Myocyte (in vitro differentiated cells): ENCODE results near the gene PSMB7. TPM values are rescaled to one million over a fixed set of nuclear protein-coding genes. Genes with fewer than 3 reads are reported as not detected.
A peak's percentile ranks its signal among the peaks of the same experiment; 100 is the strongest.

ENCODE experiments used
- DNase-seq: peaks from one replicate; pipeline ENCODE4 v3.0.0-alpha.2; 2012; ENCODE audit warnings: low read depth
- polyA plus RNA-seq: library from polyadenylated mRNA; unstranded; fragments of >200 nt; gene quantifications from one replicate; pipeline ENCODE4 v1.2.1, GENCODE V29; 2012; ENCODE audit warnings: missing spikeins
- total RNA-seq: library from RNA; depleted of rRNA; stranded (reverse); fragments of >200 nt; gene quantifications from 2 replicates; pipeline ENCODE4 v1.2.3, GENCODE V29; 2014

The PSMB7 gene
- 263 and 275 TPM in 2 replicates for total RNA-seq
- 250 TPM for polyA plus RNA-seq

GRCh38 chr9:124415102-124415851, at the start of gene PSMB7:
TSS of gene PSMB7 (minus strand) at chr9:124415442. CDS start at chr9:124415425, 17 bp downstream.
- peak; percentile 96 for DNase-seq

DNA sequence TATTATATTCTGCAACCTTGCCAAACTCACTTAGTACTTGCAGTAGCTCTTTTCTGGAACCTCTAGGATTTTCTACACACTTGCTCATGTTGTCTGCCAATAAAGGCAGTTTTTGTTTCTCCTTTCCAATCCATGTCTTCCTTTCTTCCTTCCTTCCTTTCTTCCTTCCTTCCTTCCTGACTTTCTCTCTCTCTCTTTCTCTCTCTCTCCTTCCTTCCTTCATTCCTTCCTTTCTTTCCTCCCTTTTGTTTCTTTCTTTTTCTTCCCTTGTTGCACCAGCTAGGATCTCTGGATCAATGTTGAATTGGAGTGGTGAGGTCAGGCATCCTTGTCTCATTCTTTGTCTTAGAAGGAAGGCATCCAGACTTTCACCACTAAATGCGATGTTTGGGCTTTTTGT, 47.5 kb upstream of the PSMB7 start:
- DNase-seq: no peak

DNA sequence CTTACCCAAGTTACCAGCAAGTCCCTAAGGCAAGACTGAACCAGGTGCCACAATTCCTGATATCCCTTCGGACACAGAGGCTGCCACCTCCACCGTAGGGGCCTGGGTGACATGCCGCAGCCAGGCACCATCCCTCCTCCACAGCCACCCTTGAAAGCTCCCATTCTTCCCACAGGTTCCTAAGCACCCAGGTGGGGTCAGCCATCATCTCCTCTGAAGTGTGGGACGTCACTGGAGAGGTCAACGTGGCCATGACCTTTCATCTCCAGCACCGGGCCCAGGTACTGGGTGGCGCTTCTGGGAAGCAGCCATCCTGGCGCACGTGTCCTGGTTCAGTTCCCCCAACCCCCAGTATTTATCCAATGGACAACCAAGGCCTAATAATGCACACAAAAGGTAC, 43.2 kb upstream of the PSMB7 start:
- no peak for DNase-seq

DNA sequence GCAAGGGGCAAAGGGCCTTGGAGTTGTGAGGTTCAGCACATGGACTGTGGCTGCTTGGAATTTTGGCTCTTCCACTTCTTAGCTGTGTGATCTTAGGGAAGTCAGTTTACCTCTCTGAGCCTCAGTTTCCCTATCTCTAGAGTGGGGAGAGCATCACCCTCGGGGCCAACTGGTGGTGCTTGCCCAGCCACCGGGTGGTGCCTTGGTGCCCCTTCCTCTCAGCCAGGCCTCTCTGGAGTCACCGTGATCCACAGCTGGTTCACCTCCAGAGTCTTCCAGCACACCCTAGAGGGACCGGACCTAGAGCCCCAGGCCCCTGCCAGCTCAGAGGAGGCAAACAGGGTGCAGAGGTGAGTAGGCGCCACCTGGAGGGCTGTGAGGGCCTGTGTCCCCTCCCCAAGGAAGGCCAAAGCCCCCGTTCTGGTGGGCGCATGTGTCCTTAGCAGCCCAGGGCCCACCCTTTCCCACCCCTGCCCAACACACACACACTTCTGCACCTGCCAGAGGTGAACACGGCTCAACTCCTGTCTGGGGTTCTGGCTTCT, 42.7 kb upstream of the PSMB7 start:
- DNase-seq: no peak

- DNase-seq: no peak
Observed at GRCh38 chr9:124457079-124457886, 42.0 kb upstream of the PSMB7 start.

DNA sequence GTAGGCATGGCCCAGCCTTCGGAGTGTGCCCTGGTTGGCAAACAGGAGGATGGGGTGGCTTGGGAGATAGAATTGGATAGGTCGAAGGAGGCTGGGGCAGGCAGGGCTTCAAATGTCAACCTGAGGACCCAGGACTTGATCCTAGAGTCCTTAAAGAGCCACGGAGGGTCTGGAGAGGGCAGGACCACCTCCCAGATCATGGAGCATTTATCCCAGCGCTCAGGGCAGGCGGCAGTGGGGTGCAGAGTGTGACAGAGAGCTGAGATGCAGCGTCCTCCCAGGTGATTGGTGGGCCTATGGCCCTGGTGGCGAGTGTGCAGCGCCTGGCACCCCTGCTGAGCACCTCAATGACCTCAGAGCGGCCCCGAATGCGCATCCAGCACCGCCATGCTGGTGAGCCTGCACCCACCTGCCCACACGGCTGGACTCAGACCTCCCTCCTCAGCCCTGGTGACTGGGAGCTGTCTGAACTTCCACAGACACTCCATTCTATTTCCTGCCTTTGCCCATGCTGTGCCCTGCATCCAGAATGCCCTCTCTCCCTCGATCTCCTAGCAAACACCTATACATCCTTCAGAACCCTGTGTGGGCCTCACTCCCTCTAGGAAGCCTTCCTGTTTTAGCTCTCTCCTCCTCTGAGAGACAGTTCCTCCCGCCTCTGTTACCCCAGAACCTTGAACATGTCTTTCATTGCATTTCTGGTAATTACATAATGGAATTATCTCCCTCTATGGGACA, 41.3 kb upstream of the PSMB7 start:
- DNase-seq: no peak

DNA sequence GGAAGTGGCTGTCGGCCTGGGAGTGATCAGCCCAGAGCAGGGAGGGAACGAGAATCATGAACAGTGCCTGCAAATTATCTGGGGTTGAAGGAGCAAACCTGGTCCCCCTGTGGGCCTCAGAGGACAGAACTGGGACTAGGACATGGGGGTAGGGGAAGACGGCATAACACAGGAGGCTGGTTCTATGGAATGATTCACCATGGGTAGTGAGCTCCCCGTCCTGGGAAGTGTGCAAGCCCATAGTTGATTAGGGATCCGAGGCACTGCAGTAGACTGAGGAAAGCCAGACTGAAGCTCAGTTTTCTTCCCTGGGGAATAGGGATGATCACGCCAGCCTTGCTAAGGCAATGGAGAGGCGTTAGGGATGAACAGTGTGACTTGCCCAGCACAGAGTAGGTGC, 40.6 kb upstream of the PSMB7 start:
- DNase-seq: no peak

GRCh38 chr9:124454791-124455443, 39.7 kb upstream of the PSMB7 start:
- peak; percentile 55 for DNase-seq

- no peak for DNase-seq
Observed at GRCh38 chr9:124454296-124454695, 39.1 kb upstream of the PSMB7 start.

- no peak for DNase-seq
Observed at GRCh38 chr9:124453586-124454191, 38.4 kb upstream of the PSMB7 start.

GRCh38 chr9:124452841-124453585, 37.8 kb upstream of the PSMB7 start:
- no peak for DNase-seq

GRCh38 chr9:124452326-124452725, 37.1 kb upstream of the PSMB7 start:
- DNase-seq: no peak

GRCh38 chr9:124450931-124451661, 35.9 kb upstream of the PSMB7 start:
- DNase-seq: no peak

- no peak for DNase-seq
Observed at GRCh38 chr9:124450241-124450924, 35.1 kb upstream of the PSMB7 start, which contains the start of gene ADGRD2. TSS of gene ADGRD2 (plus strand) at chr9:124450451. CDS start at chr9:124451667, 1,216 bp downstream.

- no peak for DNase-seq
Observed at GRCh38 chr9:124449381-124450151, 34.3 kb upstream of the PSMB7 start.

DNA sequence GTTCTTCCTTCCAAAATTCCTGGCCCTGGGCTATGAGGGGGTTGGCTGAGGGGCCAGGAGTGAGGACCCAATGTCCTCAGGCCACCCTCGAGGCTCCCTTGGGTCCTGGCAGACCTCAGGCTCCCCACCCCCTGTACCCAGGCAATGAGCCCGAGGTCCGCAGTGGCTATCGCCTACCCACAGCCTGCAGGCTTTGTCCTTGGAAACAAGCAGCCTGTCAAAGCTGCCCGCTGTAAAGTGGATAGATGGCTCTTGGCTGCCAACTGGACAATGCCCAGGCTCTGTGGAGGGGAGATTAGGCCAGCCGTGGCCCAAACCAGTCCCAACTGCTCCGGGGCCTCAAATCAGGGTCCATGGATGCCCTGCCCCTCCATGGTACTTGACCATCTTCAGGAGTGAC, 32.8 kb upstream of the PSMB7 start:
- no peak for DNase-seq

- no peak for DNase-seq
Observed at GRCh38 chr9:124447297-124447661, 32.0 kb upstream of the PSMB7 start.

GRCh38 chr9:124444166-124444565, 28.9 kb upstream of the PSMB7 start:
- DNase-seq: no peak
